IMR-90 (cell line): ENCODE results near the gene DIP2B. TPM values are rescaled to one million over a fixed set of nuclear protein-coding genes. Genes with fewer than 3 reads are reported as not detected.
A peak's percentile ranks its signal among the peaks of the same experiment; 100 is the strongest.

Source experiments
- ATAC-seq: fragments of 200-7000 bp; cut with Tn5 transposase; 2 replicates; pipeline ENCODE4 v1.9.1; 2020; ENCODE audit warnings: low read depth, mild to moderate bottlenecking, moderate library complexity
- BruUV-seq: library from RNA; stranded (reverse); fragments of 400-500 nt; replicated peaks from 2 replicates; lab custom pipeline; 2021; lab: Mats Ljungman, UMichigan
- CTCF ChIA-PET: fragments of 300-600 bp; formaldehyde crosslinking; extraction: SDS; loops from one replicate; lab custom pipeline; 2021; ENCODE audit warnings: antibody characterized with exemption; lab: Yijun Ruan, JAX
- POLR2A ChIA-PET: fragments of 300-600 bp; sonication (Branson Sonifier 250); formaldehyde crosslinking; loops from one replicate; lab custom pipeline; 2022; ENCODE audit warnings: antibody characterized with exemption; ENCODE audit not compliant: unreplicated experiment; lab: Charles Lee
- DNase-seq: peaks from one replicate; pipeline ENCODE4 v3.0.0; 2013
- H2AFZ ChIP-seq: replicated peaks from 2 replicates; pipeline ENCODE3; 2013; ENCODE audit warnings: low read length, mild to moderate bottlenecking; ENCODE audit not compliant: poor library complexity
- H2AK5ac ChIP-seq: 2 replicates; pipeline ENCODE4 v1.6.1; 2013; ENCODE audit warnings: low read depth, low read length, inconsistent platforms
- H2AK9ac ChIP-seq: replicated peaks from 2 replicates; pipeline ENCODE3; 2013; ENCODE audit warnings: mild to moderate bottlenecking, low read depth, low read length, moderate library complexity; ENCODE audit not compliant: poor library complexity
- H2BK120ac ChIP-seq: 2 replicates; pipeline ENCODE4 v1.6.1; 2013; ENCODE audit warnings: low read depth, low read length, inconsistent platforms
- H2BK15ac ChIP-seq: 3 replicates; pipeline ENCODE4 v1.6.1; 2013; ENCODE audit warnings: low read depth, low read length, inconsistent platforms
- H2BK20ac ChIP-seq: 2 replicates; pipeline ENCODE4 v1.6.1; 2013; ENCODE audit warnings: low read depth, mild to moderate bottlenecking, inconsistent platforms, low read length, moderate library complexity
- H2BK5ac ChIP-seq: 2 replicates; pipeline ENCODE4 v1.6.1; 2013; ENCODE audit warnings: mild to moderate bottlenecking, low read depth, low read length, inconsistent platforms; ENCODE audit not compliant: poor library complexity, severe bottlenecking
- H3K14ac ChIP-seq: replicated peaks from 2 replicates; pipeline ENCODE4 v1.6.1; 2013; ENCODE audit warnings: low read depth, low read length, inconsistent platforms
- H3K18ac ChIP-seq: 2 replicates; pipeline ENCODE4 v1.6.1; 2013; ENCODE audit warnings: low read depth, low read length, control low read depth
- H3K23ac ChIP-seq: 2 replicates; pipeline ENCODE4 v1.6.1; 2013; ENCODE audit warnings: low read depth, low read length, inconsistent platforms
- H3K27ac ChIP-seq: 2 replicates; pipeline ENCODE4 v1.5.1; 2013; ENCODE audit warnings: mild to moderate bottlenecking, control low read depth, low read length; ENCODE audit not compliant: insufficient read depth
- H3K27me3 ChIP-seq: 2 replicates; pipeline ENCODE4 v1.6.1; 2013; ENCODE audit warnings: low read length; ENCODE audit not compliant: control insufficient read depth, insufficient read depth
- H3K36me3 ChIP-seq: 2 replicates; pipeline ENCODE4 v1.6.1; 2013; ENCODE audit warnings: low read length, mixed read lengths; ENCODE audit not compliant: control insufficient read depth, insufficient read depth
- H3K4ac ChIP-seq: 2 replicates; pipeline ENCODE4 v1.6.1; 2013; ENCODE audit warnings: low read depth, low read length, inconsistent platforms
- H3K4me1 ChIP-seq: 2 replicates; pipeline ENCODE4 v1.6.1; 2013; ENCODE audit warnings: low read length, mixed read lengths; ENCODE audit not compliant: control insufficient read depth, insufficient read depth
- H3K4me2 ChIP-seq: 2 replicates; pipeline ENCODE4 v1.6.1; 2013; ENCODE audit warnings: low read depth, mild to moderate bottlenecking, control low read depth, low read length, moderate library complexity
- H3K4me3 ChIP-seq: 2 replicates; pipeline ENCODE4 v1.5.1; 2013; ENCODE audit warnings: low read depth, mild to moderate bottlenecking, control low read depth, low read length, moderate library complexity; ENCODE audit not compliant: insufficient read depth
- H3K56ac ChIP-seq: 2 replicates; pipeline ENCODE4 v1.6.1; 2013; ENCODE audit warnings: low read length, inconsistent platforms; ENCODE audit not compliant: insufficient read depth; ENCODE audit errors: extremely low read depth
- H3K79me1 ChIP-seq, 2 experiments: 2 replicates each; pipeline ENCODE4 v1.6.1; 2013; ENCODE audit warnings: low read length in 2 of 2, inconsistent platforms in 1 of 2, low read depth in 1 of 2
- H3K9ac ChIP-seq: 2 replicates; pipeline ENCODE4 v1.6.1; 2013; ENCODE audit warnings: low read depth, low read length, control low read depth
- H3K9me1 ChIP-seq: 2 replicates; pipeline ENCODE4 v1.6.1; 2013; ENCODE audit warnings: low read length, inconsistent platforms; ENCODE audit not compliant: insufficient read depth
- H3K9me3 ChIP-seq: 2 replicates; pipeline ENCODE4 v1.6.1; 2013; ENCODE audit warnings: low read length; ENCODE audit not compliant: control insufficient read depth, insufficient read depth
- H4K20me1 ChIP-seq: 2 replicates; pipeline ENCODE4 v1.6.1; 2013; ENCODE audit warnings: low read length, inconsistent platforms; ENCODE audit not compliant: insufficient read depth
- H4K5ac ChIP-seq: 2 replicates; pipeline ENCODE4 v1.6.1; 2013; ENCODE audit warnings: mild to moderate bottlenecking, low read depth, low read length, control low read depth
- H4K8ac ChIP-seq, 2 experiments: 2 replicates each; pipeline ENCODE4 v1.6.1; 2013; ENCODE audit warnings: low read depth in 2 of 2, low read length in 2 of 2, control low read depth in 1 of 2, inconsistent platforms in 1 of 2
- H4K91ac ChIP-seq: 2 replicates; pipeline ENCODE4 v1.6.1; 2013; ENCODE audit warnings: low read depth, low read length, inconsistent platforms; ENCODE audit not compliant: insufficient read depth
- CEBPB ChIP-seq: IDR thresholded peaks from 2 replicates; pipeline ENCODE4 v1.6.1; 2012; ENCODE audit warnings: low read depth, low read length, improper control_type of control experiment
- CHD1 ChIP-seq: IDR thresholded peaks from 2 replicates; pipeline ENCODE4 v1.6.1; 2012; ENCODE audit warnings: low read depth, low read length, improper control_type of control experiment
- FOS ChIP-seq: fragments of 150-350 bp; IDR thresholded peaks from 2 replicates; pipeline ENCODE4 v1.6.1; 2016; ENCODE audit warnings: low read depth, low read length
- MAFK ChIP-seq: IDR thresholded peaks from 2 replicates; pipeline ENCODE4 v1.6.1; 2012; ENCODE audit warnings: low read depth, low read length, improper control_type of control experiment
- NFE2L2 ChIP-seq: fragments of 150-350 bp; IDR thresholded peaks from 2 replicates; pipeline ENCODE4 v1.6.1; 2016; ENCODE audit warnings: low read depth, mild to moderate bottlenecking, low read length
- POLR2A ChIP-seq: IDR thresholded peaks from 2 replicates; pipeline ENCODE4 v1.6.1; 2012; ENCODE audit warnings: mild to moderate bottlenecking, low read depth, low read length
- RAD21 ChIP-seq: IDR thresholded peaks from 2 replicates; pipeline ENCODE4 v1.6.1; 2012; ENCODE audit warnings: low read length, improper control_type of control experiment
- SMC3 ChIP-seq: fragments of 150-350 bp; IDR thresholded peaks from 2 replicates; pipeline ENCODE4 v1.6.1; 2016; ENCODE audit warnings: low read depth, mild to moderate bottlenecking, antibody characterized with exemption, low read length, moderate library complexity
- WGBS, 2 experiments: methylation state at CpG; one replicate each; pipeline versions ENCODE4 v1.1.5 to v1.1.7; 2013; ENCODE audit warnings: missing lambda C conversion rate in 2 of 2; ENCODE audit not compliant: insufficient read length in 1 of 2; ENCODE audit errors: extremely low coverage in 2 of 2; 5-methylcytosine and 5-hydroxymethylcytosine counted together
- dilution Hi-C: fragments of 300-500 bp; cut with HindIII; formaldehyde crosslinking; loops from one replicate; pipeline ENCODE4 v1.14.3; 2018; ENCODE audit warnings: low sequenced_read_pairs; ENCODE audit not compliant: unreplicated experiment
- in situ Hi-C: fragments of 300-500 bp; cut with MboI; formaldehyde crosslinking; loops from 3 replicates; pipeline ENCODE4 v1.14.3; 2019; ENCODE audit warnings: low sequenced_read_pairs, inconsistent platforms, mixed read lengths
- intact Hi-C: fragments of 100-400 bp; cut with micrococcal nuclease; formaldehyde crosslinking; loops from 2 replicates; pipeline ENCODE4 v1.10.0; 2022
- polyA plus RNA-seq, 3 experiments: library from polyadenylated mRNA; depleted of rRNA; stranded (reverse); fragments of >200 nt; gene quantifications; 2 replicates each; pipeline ENCODE4 v1.2.3, GENCODE V29; 2012; ENCODE audit warnings: low replicate concordance in 1 of 3
- total RNA-seq: library from RNA; depleted of rRNA; stranded (reverse); fragments of >200 nt; gene quantifications from 2 replicates; pipeline ENCODE4 v1.2.3, GENCODE V29; 2012
- TF ChIP-seq, protein P1 (sequence below): conservative IDR thresholded peaks from 2 replicates; pipeline ENCODE4 v1.5.1; 2012; ENCODE audit warnings: mild to moderate bottlenecking, low read depth, low read length, improper control_type of control experiment
- TF ChIP-seq, protein P2 (sequence below): fragments of 150-350 bp; IDR thresholded peaks from 2 replicates; pipeline ENCODE4 v1.6.1; 2016; ENCODE audit warnings: low read depth, mild to moderate bottlenecking, low read length, moderate library complexity, borderline replicate concordance

The DIP2B gene
- total and polyA plus RNA-seq, 2 of the 4 experiments (the other 2 are of a cell fraction) = 7.7 to 12.9 TPM

GRCh38 chr12:50517421-50518048, 12.8 kb downstream of the DIP2B start:
- in situ Hi-C loops = loop anchor here (25.0 kb wide), 1 partner anchor 845 kb away; no protein-coding TSS in a partner anchor

More at GRCh38 chr12:50517421-50518048, 12.8 kb downstream of the DIP2B start:
- intact Hi-C loops (loop anchor here (5.0 kb wide), 1 partner anchor 55 kb away; no protein-coding TSS in a partner anchor), dilution Hi-C loops (no loop called here)
- H4K91ac ChIP-seq = peak overlapping the region; percentile 39; the same call in 1 of the 2 replicates
- no peak overlapping the region for H3K56ac ChIP-seq
- H3K9me1 ChIP-seq = peaks cover 6% of the 10 kb centered on the region
- peak overlapping the region; percentile 86 for H3K4me2 ChIP-seq
- peak overlapping the region; percentile 29; the same call in 1 of the 2 replicates for H3K4me3 ChIP-seq
- H3K9me3 ChIP-seq = no peaks in the 10 kb centered on the region
- DNase-seq (peak; percentile 84), ATAC-seq (peak; percentile 92)
- H3K4me1 ChIP-seq = peaks cover 13% of the 10 kb centered on the region
- peak overlapping the region; percentile 58 for H3K4ac ChIP-seq
- H2BK120ac ChIP-seq = peak overlapping the region; percentile 31
- WGBS, 2 experiments = 57% methylated on average over 1 of the region's 3 CpGs; no CpG with 5 or more reads in 1 of the 2 experiments
- TF ChIP-seq RAD21 (peak; percentile 5; the same call in 1 of the 2 replicates), POLR2A (no peak), FOS (no peak), NFE2L2 (peak; percentile 70; the same call in 1 of the 2 replicates), CHD1 (no peak), SMC3 (no peak), MAFK (peak; percentile 19; the same call in 1 of the 2 replicates), CEBPB (peak; percentile 56; the same call in 1 of the 2 replicates)
- TF ChIP-seq, protein P1, sequence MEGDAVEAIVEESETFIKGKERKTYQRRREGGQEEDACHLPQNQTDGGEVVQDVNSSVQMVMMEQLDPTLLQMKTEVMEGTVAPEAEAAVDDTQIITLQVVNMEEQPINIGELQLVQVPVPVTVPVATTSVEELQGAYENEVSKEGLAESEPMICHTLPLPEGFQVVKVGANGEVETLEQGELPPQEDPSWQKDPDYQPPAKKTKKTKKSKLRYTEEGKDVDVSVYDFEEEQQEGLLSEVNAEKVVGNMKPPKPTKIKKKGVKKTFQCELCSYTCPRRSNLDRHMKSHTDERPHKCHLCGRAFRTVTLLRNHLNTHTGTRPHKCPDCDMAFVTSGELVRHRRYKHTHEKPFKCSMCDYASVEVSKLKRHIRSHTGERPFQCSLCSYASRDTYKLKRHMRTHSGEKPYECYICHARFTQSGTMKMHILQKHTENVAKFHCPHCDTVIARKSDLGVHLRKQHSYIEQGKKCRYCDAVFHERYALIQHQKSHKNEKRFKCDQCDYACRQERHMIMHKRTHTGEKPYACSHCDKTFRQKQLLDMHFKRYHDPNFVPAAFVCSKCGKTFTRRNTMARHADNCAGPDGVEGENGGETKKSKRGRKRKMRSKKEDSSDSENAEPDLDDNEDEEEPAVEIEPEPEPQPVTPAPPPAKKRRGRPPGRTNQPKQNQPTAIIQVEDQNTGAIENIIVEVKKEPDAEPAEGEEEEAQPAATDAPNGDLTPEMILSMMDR = no peak
- TF ChIP-seq, protein P2, sequence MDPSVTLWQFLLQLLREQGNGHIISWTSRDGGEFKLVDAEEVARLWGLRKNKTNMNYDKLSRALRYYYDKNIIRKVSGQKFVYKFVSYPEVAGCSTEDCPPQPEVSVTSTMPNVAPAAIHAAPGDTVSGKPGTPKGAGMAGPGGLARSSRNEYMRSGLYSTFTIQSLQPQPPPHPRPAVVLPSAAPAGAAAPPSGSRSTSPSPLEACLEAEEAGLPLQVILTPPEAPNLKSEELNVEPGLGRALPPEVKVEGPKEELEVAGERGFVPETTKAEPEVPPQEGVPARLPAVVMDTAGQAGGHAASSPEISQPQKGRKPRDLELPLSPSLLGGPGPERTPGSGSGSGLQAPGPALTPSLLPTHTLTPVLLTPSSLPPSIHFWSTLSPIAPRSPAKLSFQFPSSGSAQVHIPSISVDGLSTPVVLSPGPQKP = no peak
- H2BK15ac ChIP-seq = peak overlapping the region; percentile 16; the same call in 1 of the 3 replicates
- CTCF ChIA-PET = interaction anchor here (0.6 kb wide), 1 partner anchor 1404 kb away, joined by 3 read pairs; no protein-coding TSS in a partner anchor
- peak overlapping the region; percentile 50; the same call in 1 of the 2 replicates for H3K23ac ChIP-seq
- peak overlapping the region; percentile 76 for H4K5ac ChIP-seq
- H3K27ac ChIP-seq = peak overlapping the region; percentile 45; the same call in 1 of the 2 replicates
- H3K18ac ChIP-seq = peak overlapping the region; percentile 91
- H4K20me1 ChIP-seq = peaks cover 3% of the 10 kb centered on the region; the same call in 1 of the 2 replicates
- H2BK5ac ChIP-seq = peak overlapping the region; percentile 67
- BruUV-seq = no TSS peak
- peak overlapping the region; percentile 63; the same call in 1 of the 2 replicates for H3K9ac ChIP-seq
- POLR2A ChIA-PET = no interaction called here
- no peaks in the 10 kb centered on the region for H3K27me3 ChIP-seq
- H2AK9ac ChIP-seq = no peak overlapping the region
- peaks cover 44 to 79% of the 10 kb centered on the region in 2 experiments for H3K79me1 ChIP-seq
- H3K14ac ChIP-seq = peak overlapping the region; percentile 82
- no peaks in the 10 kb centered on the region; the same call in 1 of the 2 replicates for H3K36me3 ChIP-seq
- H2AK5ac ChIP-seq = peak overlapping the region; percentile 66; the same call in 1 of the 2 replicates
- peak overlapping the region; percentile 48; the same call in 1 of the 2 replicates for H2BK20ac ChIP-seq
- peak overlapping the region; percentile 20 to 64; a peak in 2 of 4 replicates for H4K8ac ChIP-seq
- no peak overlapping the region for H2AFZ ChIP-seq
